ENCODE data around the gene ANKRD52.

ANKRD52 gene

DNA sequence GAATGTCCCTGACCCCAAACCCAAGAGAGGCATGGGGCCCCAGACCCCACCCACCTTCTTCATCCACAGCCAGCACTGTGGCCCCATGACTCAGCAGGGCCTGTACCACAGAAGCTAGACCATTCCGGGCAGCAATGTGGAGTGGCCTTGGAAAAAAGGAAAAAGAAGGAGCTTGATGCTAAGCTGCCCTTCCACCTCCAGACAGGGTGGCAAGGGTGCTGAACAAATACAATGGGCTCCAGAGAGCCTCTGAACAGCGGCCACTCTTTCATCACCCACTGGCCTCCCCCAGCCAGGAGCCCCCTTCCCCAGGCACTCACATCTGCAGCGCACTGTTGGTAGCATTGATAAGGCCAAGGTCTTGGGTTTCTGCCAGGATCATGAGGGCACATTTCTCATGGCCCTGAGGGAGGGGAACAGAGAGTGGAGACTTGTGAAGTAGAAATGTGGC lies 14.4 kb downstream of the ANKRD52 start:
- H3K27ac ChIP-seq (ENCODE audit: low read length, poor library complexity, severe bottlenecking): no peak overlapping the region
- peak overlapping the region; percentile 1 for H4K8ac ChIP-seq (ENCODE audit: low read length)
- H3K4me2 ChIP-seq (ENCODE audit: low read length, poor library complexity, severe bottlenecking): no peak overlapping the region
- H3K23ac ChIP-seq (ENCODE audit: low read length in 2 of 2): no peak overlapping the region
- H2AK5ac ChIP-seq (ENCODE audit: low read length, severe bottlenecking): no peak overlapping the region
- no peak overlapping the region for H2BK15ac ChIP-seq (ENCODE audit: low read depth, poor library complexity, severe bottlenecking)
- no peak overlapping the region for H4K91ac ChIP-seq (ENCODE audit: low read length)
- 65% methylated on average over 3 of the region's 3 CpGs for WGBS
- no peak overlapping the region for H2BK120ac ChIP-seq (ENCODE audit: low read depth, low read length)
- no peak overlapping the region for H3K4me3 ChIP-seq (ENCODE audit: insufficient read depth in 1 of 2, low read depth in 1 of 2, low read length in 2 of 2)
- H3K36me3 ChIP-seq (ENCODE audit: control insufficient read depth in 1 of 2, insufficient read depth in 2 of 2, low read depth in 1 of 2, low read length in 2 of 2): peaks cover 92 to 93% of the 10 kb centered on the region in 2 experiments
- peaks cover 11% of the 10 kb centered on the region for H3K4me1 ChIP-seq (ENCODE audit: control insufficient read depth, insufficient read depth, low read depth, low read length)
- no peak for DNase-seq
- peak overlapping the region in 1 of 2 experiments; percentile 15 for H3K4ac ChIP-seq (ENCODE audit: low read depth in 1 of 2, low read length in 2 of 2)
- H3K27me3 ChIP-seq (ENCODE audit: control insufficient read depth in 1 of 2, insufficient read depth in 1 of 2, low read length in 2 of 2): no peaks in the 10 kb centered on the region
- H3K79me1 ChIP-seq (replicated peaks; ENCODE audit: low read length, poor library complexity, severe bottlenecking): peaks cover 63% of the 10 kb centered on the region
- H2AFZ ChIP-seq (ENCODE audit: low read depth, low read length): no peak overlapping the region
- H3K18ac ChIP-seq (ENCODE audit: low read depth in 1 of 2, low read length in 2 of 2): no peak overlapping the region
- no peak overlapping the region for H2BK5ac ChIP-seq (ENCODE audit: low read depth, low read length, poor library complexity, severe bottlenecking)
- no peaks in the 10 kb centered on the region for H3K9me3 ChIP-seq (ENCODE audit: control insufficient read depth, low read length)
- H3K9ac ChIP-seq (ENCODE audit: low read length): peak overlapping the region; percentile 40
- H2BK12ac ChIP-seq (ENCODE audit: low read length in 2 of 2): no peak overlapping the region
- H3K14ac ChIP-seq (ENCODE audit: low read length in 2 of 2): no peak overlapping the region

DNA sequence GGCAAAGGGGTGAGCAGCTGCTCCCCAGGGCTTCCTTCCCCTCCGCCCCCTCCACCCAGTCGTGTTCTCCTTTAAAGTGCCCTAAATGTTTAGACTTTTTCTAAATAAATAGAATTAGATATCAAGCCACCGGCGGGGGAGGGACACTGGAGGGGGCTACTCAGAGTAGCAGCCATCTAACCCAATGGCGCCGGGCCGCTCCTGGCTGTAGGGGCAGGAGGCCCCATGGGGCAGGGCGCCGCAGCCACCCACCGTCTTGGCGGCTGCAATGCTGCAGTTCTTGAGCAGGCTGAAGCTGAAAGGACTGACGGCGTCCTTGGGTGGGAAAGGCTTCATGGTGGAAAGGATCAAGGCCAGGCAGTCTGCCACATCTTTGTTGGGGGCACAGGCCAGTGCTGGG lies 15.2 kb downstream of the ANKRD52 start:
- H3K9me3 ChIP-seq (ENCODE audit: control insufficient read depth, low read length): no peaks in the 10 kb centered on the region
- no peak overlapping the region for H4K8ac ChIP-seq (ENCODE audit: low read length)
- peak overlapping the region; percentile 40 for H3K9ac ChIP-seq (ENCODE audit: low read length)
- no peak overlapping the region for H2BK5ac ChIP-seq (ENCODE audit: low read depth, low read length, poor library complexity, severe bottlenecking)
- H2AFZ ChIP-seq (ENCODE audit: low read depth, low read length): no peak overlapping the region
- no peak for DNase-seq
- no peak overlapping the region for H3K14ac ChIP-seq (ENCODE audit: low read length in 2 of 2)
- H2BK12ac ChIP-seq (ENCODE audit: low read length in 2 of 2): no peak overlapping the region
- peaks cover 88 to 92% of the 10 kb centered on the region in 2 experiments for H3K36me3 ChIP-seq (ENCODE audit: control insufficient read depth in 1 of 2, insufficient read depth in 2 of 2, low read depth in 1 of 2, low read length in 2 of 2)
- H2BK15ac ChIP-seq (ENCODE audit: low read depth, poor library complexity, severe bottlenecking): no peak overlapping the region
- no peak overlapping the region for H2BK120ac ChIP-seq (ENCODE audit: low read depth, low read length)
- H3K4ac ChIP-seq (ENCODE audit: low read depth in 1 of 2, low read length in 2 of 2): no peak overlapping the region
- no peak overlapping the region for H4K91ac ChIP-seq (ENCODE audit: low read length)
- no peak overlapping the region for H3K4me3 ChIP-seq (ENCODE audit: insufficient read depth in 1 of 2, low read depth in 1 of 2, low read length in 2 of 2)
- H2AK5ac ChIP-seq (ENCODE audit: low read length, severe bottlenecking): no peak overlapping the region
- no peaks in the 10 kb centered on the region for H3K27me3 ChIP-seq (ENCODE audit: control insufficient read depth in 1 of 2, insufficient read depth in 1 of 2, low read length in 2 of 2)
- no peak overlapping the region for H3K27ac ChIP-seq (ENCODE audit: low read length, poor library complexity, severe bottlenecking)
- 96% methylated on average over 11 of the region's 13 CpGs for WGBS
- peak overlapping the region in 1 of 2 experiments; percentile 55 for H3K18ac ChIP-seq (ENCODE audit: low read depth in 1 of 2, low read length in 2 of 2)
- H3K4me2 ChIP-seq (ENCODE audit: low read length, poor library complexity, severe bottlenecking): no peak overlapping the region
- H3K4me1 ChIP-seq (ENCODE audit: control insufficient read depth, insufficient read depth, low read depth, low read length): peaks cover 12% of the 10 kb centered on the region
- H3K23ac ChIP-seq (ENCODE audit: low read length in 2 of 2): no peak overlapping the region
- peaks cover 59% of the 10 kb centered on the region for H3K79me1 ChIP-seq (replicated peaks; ENCODE audit: low read length, poor library complexity, severe bottlenecking)

DNA sequence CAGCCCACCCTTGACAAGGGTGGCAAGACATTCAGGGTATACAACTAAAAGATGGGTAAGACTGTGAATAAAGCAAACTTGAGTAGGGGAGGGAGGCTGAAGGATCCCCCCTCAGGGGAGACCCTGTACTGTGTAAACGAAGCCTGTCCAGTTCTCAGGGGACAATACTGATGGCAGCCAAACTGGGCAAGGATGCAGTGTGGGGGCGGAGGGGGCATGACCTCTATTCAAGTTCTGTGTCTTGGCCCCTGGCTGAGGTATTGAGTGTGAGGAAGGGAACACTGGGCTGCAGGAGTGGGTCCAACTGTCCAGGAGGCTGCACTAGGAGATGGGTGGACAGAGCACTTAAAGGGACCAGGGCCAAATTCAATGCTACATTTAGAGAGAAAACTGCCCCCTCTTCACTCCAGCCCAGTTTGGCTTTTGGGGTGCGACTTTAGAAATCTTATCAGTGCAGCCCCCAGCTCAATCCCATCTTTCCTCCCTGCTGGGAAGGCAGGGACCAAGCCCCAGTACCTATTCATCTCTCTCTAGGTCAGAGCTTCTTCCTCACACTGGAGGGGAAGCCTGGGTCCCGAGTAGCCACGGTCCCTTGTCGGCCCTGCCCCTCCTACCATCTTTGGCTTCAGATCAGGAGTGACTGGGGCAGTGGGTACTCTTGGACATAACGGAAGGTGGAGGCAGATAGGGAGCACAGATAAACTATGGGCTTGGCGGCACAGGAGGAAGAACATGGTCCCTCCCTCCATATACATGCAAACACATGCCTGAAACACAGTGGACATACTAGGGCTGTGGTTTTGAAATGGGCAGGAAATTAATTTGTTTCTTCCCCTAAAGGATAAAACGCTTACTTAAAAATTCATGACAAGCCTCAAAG lies 16.5 kb downstream of the ANKRD52 start:
- Histone ChIP-seq H3K79me1 (replicated peaks; ENCODE audit: low read length, poor library complexity, severe bottlenecking) (peaks cover 50% of the 10 kb centered on the region), H3K14ac (ENCODE audit: low read length in 2 of 2) (no peak overlapping the region), H3K36me3 (ENCODE audit: control insufficient read depth in 1 of 2, insufficient read depth in 2 of 2, low read depth in 1 of 2, low read length in 2 of 2) (peaks cover 89 to 93% of the 10 kb centered on the region in 2 experiments), H3K27ac (ENCODE audit: low read length, poor library complexity, severe bottlenecking) (no peak overlapping the region), H3K23ac (ENCODE audit: low read length in 2 of 2) (no peak overlapping the region), H2BK15ac (ENCODE audit: low read depth, poor library complexity, severe bottlenecking) (no peak overlapping the region), H2AK5ac (ENCODE audit: low read length, severe bottlenecking) (no peak overlapping the region), H3K27me3 (ENCODE audit: control insufficient read depth in 1 of 2, insufficient read depth in 1 of 2, low read length in 2 of 2) (no peaks in the 10 kb centered on the region), H4K91ac (ENCODE audit: low read length) (no peak overlapping the region), H2BK5ac (ENCODE audit: low read depth, low read length, poor library complexity, severe bottlenecking) (no peak overlapping the region), H3K4me3 (ENCODE audit: insufficient read depth in 1 of 2, low read depth in 1 of 2, low read length in 2 of 2) (no peak overlapping the region), H3K4me1 (ENCODE audit: control insufficient read depth, insufficient read depth, low read depth, low read length) (peaks cover 18% of the 10 kb centered on the region), H3K9me3 (ENCODE audit: control insufficient read depth, low read length) (no peaks in the 10 kb centered on the region), H2BK12ac (ENCODE audit: low read length in 2 of 2) (peak overlapping the region in 1 of 2 experiments; percentile 18), H2BK120ac (ENCODE audit: low read depth, low read length) (no peak overlapping the region), H3K4me2 (ENCODE audit: low read length, poor library complexity, severe bottlenecking) (no peak overlapping the region), H2AFZ (ENCODE audit: low read depth, low read length) (no peak overlapping the region), H3K18ac (ENCODE audit: low read depth in 1 of 2, low read length in 2 of 2) (no peak overlapping the region), H4K8ac (ENCODE audit: low read length) (no peak overlapping the region), H3K4ac (ENCODE audit: low read depth in 1 of 2, low read length in 2 of 2) (no peak overlapping the region), H3K9ac (ENCODE audit: low read length) (no peak overlapping the region)
- 94% methylated on average over 8 of the region's 9 CpGs for WGBS
- no peak for DNase-seq

- Histone ChIP-seq H2BK120ac (ENCODE audit: low read depth, low read length) (no peak overlapping the region), H3K4ac (ENCODE audit: low read depth in 1 of 2, low read length in 2 of 2) (no peak overlapping the region), H3K4me1 (ENCODE audit: control insufficient read depth, insufficient read depth, low read depth, low read length) (peaks cover 8% of the 10 kb centered on the region), H3K23ac (ENCODE audit: low read length in 2 of 2) (no peak overlapping the region), H3K79me1 (replicated peaks; ENCODE audit: low read length, poor library complexity, severe bottlenecking) (peaks cover 27% of the 10 kb centered on the region), H2BK12ac (ENCODE audit: low read length in 2 of 2) (no peak overlapping the region), H3K18ac (ENCODE audit: low read depth in 1 of 2, low read length in 2 of 2) (no peak overlapping the region), H2BK15ac (ENCODE audit: low read depth, poor library complexity, severe bottlenecking) (no peak overlapping the region), H3K27me3 (ENCODE audit: control insufficient read depth in 1 of 2, insufficient read depth in 1 of 2, low read length in 2 of 2) (no peaks in the 10 kb centered on the region), H3K27ac (ENCODE audit: low read length, poor library complexity, severe bottlenecking) (no peak overlapping the region), H2AFZ (ENCODE audit: low read depth, low read length) (no peak overlapping the region), H3K36me3 (ENCODE audit: control insufficient read depth in 1 of 2, insufficient read depth in 2 of 2, low read depth in 1 of 2, low read length in 2 of 2) (peaks cover 61 to 74% of the 10 kb centered on the region in 2 experiments), H2AK5ac (ENCODE audit: low read length, severe bottlenecking) (no peak overlapping the region), H3K4me3 (ENCODE audit: insufficient read depth in 1 of 2, low read depth in 1 of 2, low read length in 2 of 2) (no peak overlapping the region), H3K14ac (ENCODE audit: low read length in 2 of 2) (no peak overlapping the region), H4K91ac (ENCODE audit: low read length) (no peak overlapping the region), H4K8ac (ENCODE audit: low read length) (no peak overlapping the region), H3K9me3 (ENCODE audit: control insufficient read depth, low read length) (no peaks in the 10 kb centered on the region), H3K9ac (ENCODE audit: low read length) (no peak overlapping the region), H2BK5ac (ENCODE audit: low read depth, low read length, poor library complexity, severe bottlenecking) (no peak overlapping the region), H3K4me2 (ENCODE audit: low read length, poor library complexity, severe bottlenecking) (no peak overlapping the region)
- 89% methylated on average over 8 of the region's 11 CpGs for WGBS
- DNase-seq: no peak
These were observed 20.6 kb downstream of the ANKRD52 start for GRCh38 chr12:56237552-56237951.
